GM12801 (cell line): ENCODE results near the gene EPHA6.

Source experiments
- CTCF ChIP-seq: IDR thresholded peaks from one replicate; pipeline ENCODE4 v1.5.1; 2011; ENCODE audit warnings: control low read depth; ENCODE audit not compliant: insufficient read length; ENCODE audit errors: extremely low read depth

Gene EPHA6

GRCh38 chr3:96813820-96814650, at the start of gene EPHA6:
Gene EPHA6, plus strand, starts transcription at chr3:96814594.
- no peak for TF ChIP-seq CTCF

- no peak for TF ChIP-seq CTCF
Measured at GRCh38 chr3:96776818-96777217, 37.6 kb upstream of the EPHA6 start.

GRCh38 chr3:96779810-96780209, 34.6 kb upstream of the EPHA6 start:
- TF ChIP-seq CTCF, result no peak

- TF ChIP-seq CTCF, result no peak
Measured at GRCh38 chr3:96796101-96796500, 18.3 kb upstream of the EPHA6 start.

- no peak for TF ChIP-seq CTCF
Measured at GRCh38 chr3:96803870-96804269, 10.5 kb upstream of the EPHA6 start.

GRCh38 chr3:96806341-96806740, 8.1 kb upstream of the EPHA6 start:
- TF ChIP-seq CTCF, result no peak

GRCh38 chr3:96813134-96813819, 1.1 kb upstream of the EPHA6 start:
- no peak for TF ChIP-seq CTCF
